Neural progenitor cell (in vitro differentiated cells): Measurements from ENCODE around the gene NPY4R2.
"Not testable (repeated sequence)": the region's sequence is repeated elsewhere in the genome, so short reads cannot be mapped to it uniquely, and the experiment has no call there.

Source experiments
- EZH2 ChIP-seq: fragments of 200-600 bp; sonication (generic); IDR thresholded peaks from 2 replicates; pipeline ENCODE4 v1.6.1; 2017; ENCODE audit warnings: antibody characterized with exemption, mild to moderate bottlenecking, moderate library complexity
- EZH2phosphoT487 ChIP-seq: fragments of 200-600 bp; sonication (generic); IDR thresholded peaks from 2 replicates; pipeline ENCODE4 v1.6.1; 2017; ENCODE audit warnings: antibody characterized with exemption

DNA sequence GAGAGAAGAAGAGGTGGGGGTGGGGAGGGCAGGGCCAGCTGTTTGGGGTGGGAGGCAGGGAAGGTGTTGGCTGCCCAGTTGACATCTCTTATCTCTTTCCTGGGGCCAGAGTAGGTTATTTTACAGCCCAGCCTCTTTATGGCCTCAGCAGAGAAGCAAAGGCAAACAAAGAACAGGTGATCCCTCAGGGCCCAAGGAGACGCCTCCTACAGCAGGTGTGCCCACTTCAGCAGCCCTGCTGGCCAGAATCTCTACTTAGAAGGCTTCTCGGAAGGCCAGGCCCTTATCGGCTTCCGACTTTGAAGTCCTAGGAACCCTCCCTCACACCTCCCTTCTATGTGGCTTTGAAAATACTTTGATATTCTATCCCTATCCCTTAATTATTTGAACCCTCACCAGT, 8.0 kb upstream of the NPY4R2 start:
- TF ChIP-seq EZH2, EZH2phosphoT487: not testable (repeated sequence)
